Peyer's patch (tissue), 4 donors: ENCODE measurements around the gene ADD2. TPM values are rescaled to one million over a fixed set of nuclear protein-coding genes. Genes with fewer than 3 reads are reported as not detected.
"Not testable (repeated sequence)": the region's sequence is repeated elsewhere in the genome, so short reads cannot be mapped to it uniquely, and the experiment has no call there.

ENCODE experiments used
- DNase-seq, 3 donors: peaks; one replicate each; pipeline ENCODE4 v3.0.0-alpha.2; 2017 to 2019
- H3K27ac ChIP-seq, 4 donors: fragments of 200-600 bp; sonication (generic); one replicate each; pipeline ENCODE4 v1.5.1; 2016 to 2019
- H3K27me3 ChIP-seq, 2 donors: fragments of 200-600 bp; sonication (generic); one replicate each; pipeline ENCODE4 v1.5.1; 2019
- H3K36me3 ChIP-seq, 3 donors: fragments of 200-600 bp; sonication (generic); one replicate each; pipeline ENCODE4 v1.5.1; 2016 to 2019
- H3K4me1 ChIP-seq, 4 donors: fragments of 200-600 bp; sonication (generic); one replicate each; pipeline ENCODE4 v1.5.1; 2016 to 2019
- H3K4me3 ChIP-seq, 4 donors: fragments of 200-600 bp; sonication (generic); 1 replicate in 3 of 4; 2 replicates in 1 of 4; pipeline ENCODE4 v1.5.1; 2016 to 2019; ENCODE audit warnings: mild to moderate bottlenecking in 1 of 4
- H3K9me3 ChIP-seq, 4 donors: fragments of 200-600 bp; sonication (generic); one replicate each; pipeline ENCODE4 v1.5.1; 2016 to 2019; ENCODE audit warnings: mild to moderate bottlenecking in 1 of 4
- CTCF ChIP-seq, 6 experiments: fragments of 450-650 bp in 4 of 6; fragments of 200-600 bp in 2 of 6; sonication (generic) in 1 of 6; IDR thresholded peaks; one replicate each; pipeline ENCODE4 v1.5.1; 2017 to 2019; ENCODE audit warnings: antibody characterized with exemption in 6 of 6, mild to moderate bottlenecking in 3 of 6, moderate library complexity in 1 of 6
- POLR2A ChIP-seq, 2 donors: fragments of 450-650 bp; IDR thresholded peaks; one replicate each; pipeline ENCODE4 v1.5.1; 2017; ENCODE audit warnings: antibody characterized with exemption in 2 of 2, mild to moderate bottlenecking in 2 of 2, moderate library complexity in 2 of 2
- total RNA-seq, 4 donors: library from RNA; depleted of rRNA; stranded (reverse); fragments of >200 nt; gene quantifications; one replicate each; pipeline ENCODE4 v1.1.0, GENCODE V29; 2016

ADD2 gene
- total RNA-seq, 4 donors from 2014 or later: 0.28 to 14.0 (median 1.7) TPM; not detected in 1

GRCh38 chr2:70807102-70807827, 39.3 kb upstream of the ADD2 start:
- no peak overlapping the region for H3K4me3 ChIP-seq
- no peaks in the 10 kb centered on the region for H3K9me3 ChIP-seq
- H3K27me3 ChIP-seq: no peaks in the 10 kb centered on the region
- TF ChIP-seq CTCF (IDR thresholded peaks at IDR 0.05) (no peak), POLR2A (IDR thresholded peaks at IDR 0.05) (no peak)
- H3K27ac ChIP-seq: no peak overlapping the region
- H3K36me3 ChIP-seq: no peaks in the 10 kb centered on the region
- H3K4me1 ChIP-seq: no peaks in the 10 kb centered on the region
- no peak for DNase-seq

- H3K27ac ChIP-seq: no peak overlapping the region
- no peaks in the 10 kb centered on the region for H3K4me1 ChIP-seq
- no peaks in the 10 kb centered on the region for H3K9me3 ChIP-seq
- TF ChIP-seq CTCF (IDR thresholded peaks at IDR 0.05): no peak
- TF ChIP-seq POLR2A (IDR thresholded peaks at IDR 0.05): no peak
- no peak overlapping the region for H3K4me3 ChIP-seq
- no peak for DNase-seq
- no peaks in the 10 kb centered on the region for H3K27me3 ChIP-seq
- no peaks in the 10 kb centered on the region for H3K36me3 ChIP-seq
Observed at GRCh38 chr2:70806620-70807019, 38.6 kb upstream of the ADD2 start.

- TF ChIP-seq POLR2A (IDR thresholded peaks at IDR 0.05): no peak
- TF ChIP-seq CTCF (IDR thresholded peaks at IDR 0.05): no peak
- no peaks in the 10 kb centered on the region for H3K9me3 ChIP-seq
Observed at GRCh38 chr2:70806013-70806412, 38.0 kb upstream of the ADD2 start.

GRCh38 chr2:70801607-70802263, 33.7 kb upstream of the ADD2 start:
- Histone ChIP-seq H3K27ac (no peak overlapping the region), H3K4me1 (no peaks in the 10 kb centered on the region), H3K27me3 (no peaks in the 10 kb centered on the region), H3K9me3 (peaks cover 0 to 6% (median 0%) of the 10 kb centered on the region in 4 donors), H3K36me3 (no peaks in the 10 kb centered on the region), H3K4me3 (no peak overlapping the region)
- TF ChIP-seq POLR2A (IDR thresholded peaks at IDR 0.05) (no peak), CTCF (IDR thresholded peaks at IDR 0.05) (no peak)
- no peak for DNase-seq

More at GRCh38 chr2:70806013-70806412, 38.0 kb upstream of the ADD2 start:
- Histone ChIP-seq H3K27me3 (no peaks in the 10 kb centered on the region), H3K4me1 (no peaks in the 10 kb centered on the region), H3K27ac (no peak overlapping the region), H3K36me3 (no peaks in the 10 kb centered on the region), H3K4me3 (no peak overlapping the region)
- DNase-seq: no peak

- H3K4me3 ChIP-seq: no peak overlapping the region
- no peak for DNase-seq
- H3K27me3 ChIP-seq: no peaks in the 10 kb centered on the region
- TF ChIP-seq POLR2A (IDR thresholded peaks at IDR 0.05): no peak
- TF ChIP-seq CTCF (IDR thresholded peaks at IDR 0.05): no peak
- peaks cover 0 to 6% (median 0%) of the 10 kb centered on the region in 4 donors for H3K9me3 ChIP-seq
- no peaks in the 10 kb centered on the region for H3K4me1 ChIP-seq
- no peak overlapping the region for H3K27ac ChIP-seq
- no peaks in the 10 kb centered on the region for H3K36me3 ChIP-seq
Observed at GRCh38 chr2:70799706-70800105, 31.7 kb upstream of the ADD2 start.

GRCh38 chr2:70797996-70798395, 30.0 kb upstream of the ADD2 start:
- H3K4me1 ChIP-seq, H3K27me3 ChIP-seq, DNase-seq, H3K36me3 ChIP-seq, H3K9me3 ChIP-seq, H3K27ac ChIP-seq, H3K4me3 ChIP-seq: not testable (repeated sequence)
